Breast epithelium (tissue), 3 donors: ENCODE measurements around the gene SAP30.

Source experiments
- CTCF ChIP-seq, 3 donors: fragments of 450-650 bp; IDR thresholded peaks; one replicate each; pipeline ENCODE4 v1.5.1; 2016 to 2017; ENCODE audit warnings: antibody characterized with exemption in 3 of 3, mild to moderate bottlenecking in 3 of 3, moderate library complexity in 3 of 3
- POLR2A ChIP-seq: fragments of 450-650 bp; IDR thresholded peaks from one replicate; pipeline ENCODE4 v1.6.1; 2016; ENCODE audit warnings: antibody characterized with exemption, mild to moderate bottlenecking, moderate library complexity
- POLR2AphosphoS5 ChIP-seq, 3 donors: sonication (generic); formaldehyde crosslinking; IDR thresholded peaks; one replicate each; pipeline ENCODE4 v1.6.1; 2017; ENCODE audit warnings: antibody characterized with exemption in 3 of 3

- TF ChIP-seq CTCF (IDR thresholded peaks at IDR 0.05) = no peak
- TF ChIP-seq POLR2A = no peak
- TF ChIP-seq POLR2AphosphoS5 (IDR thresholded peaks at IDR 0.05) = no peak
Measured at GRCh38 chr4:173333658-173334084, 37.1 kb upstream of the SAP30 start.
